Measurements from ENCODE around the gene ATN1.

Gene ATN1

GRCh38 chr12:6946033-6946919 lies 18.5 kb downstream of the ATN1 start:
- DNase-seq: no peak

GRCh38 chr12:6946920-6947374 lies 19.2 kb downstream of the ATN1 start:
- DNase-seq: no peak

GRCh38 chr12:6947615-6948014 lies 19.9 kb downstream of the ATN1 start:
- no peak for DNase-seq

GRCh38 chr12:6948873-6949594 lies 21.3 kb downstream of the ATN1 start:
- DNase-seq: no peak

- no peak for DNase-seq
Measured at GRCh38 chr12:6950401-6950801, 22.6 kb downstream of the ATN1 start.

GRCh38 chr12:6950811-6951540 lies 23.2 kb downstream of the ATN1 start, which contains the start of gene PTPN6:
TSS of gene PTPN6 (plus strand) at chr12:6951356. CDS start at chr12:6951513, 157 bp downstream.
- no peak for DNase-seq

GRCh38 chr12:6951551-6952120 lies 23.9 kb downstream of the ATN1 start:
- DNase-seq: no peak

GRCh38 chr12:6952121-6952862 lies 24.5 kb downstream of the ATN1 start:
- no peak for DNase-seq

- DNase-seq: no peak
Measured at GRCh38 chr12:6952863-6953441, 25.2 kb downstream of the ATN1 start.

- DNase-seq: peak; percentile 53
Measured at GRCh38 chr12:6953442-6954315, 25.9 kb downstream of the ATN1 start.

GRCh38 chr12:6954316-6955107 lies 26.8 kb downstream of the ATN1 start:
- DNase-seq: no peak

GRCh38 chr12:6955108-6956020 lies 27.6 kb downstream of the ATN1 start:
- DNase-seq: no peak

GRCh38 chr12:6956021-6956727 lies 28.4 kb downstream of the ATN1 start:
- DNase-seq: no peak

GRCh38 chr12:6957151-6957701 lies 29.5 kb downstream of the ATN1 start:
- no peak for DNase-seq

GRCh38 chr12:6957741-6958608 lies 30.2 kb downstream of the ATN1 start:
- no peak for DNase-seq

GRCh38 chr12:6958609-6959057 lies 30.9 kb downstream of the ATN1 start:
- no peak for DNase-seq

Measured in NK-92 treated with Interleukin-12 subunit alpha and Interleukin-12 subunit beta, amount 100 ng/mL, for 24 hours (cell line).